Dermis microvascular lymphatic vessel endothelial cell (primary cell): ENCODE data around the gene CHRNB2. TPM values are rescaled to one million over a fixed set of nuclear protein-coding genes. Genes with fewer than 3 reads are reported as not detected.
A peak's percentile ranks its signal among the peaks of the same experiment; 100 is the strongest.

Source experiments
- DNase-seq, 2 donors: peaks; one replicate each; pipeline versions ENCODE4 v3.0.0 to v3.0.0-alpha.2; 2010; ENCODE audit warnings: low read depth in 2 of 2
- total RNA-seq: library from RNA; depleted of rRNA; stranded (reverse); fragments of >200 nt; gene quantifications from 2 replicates; pipeline ENCODE4 v1.2.1, GENCODE V29; 2014

Gene CHRNB2
- total RNA-seq, 1 donor from 2014 or later, result under 0.01 TPM

- no peak for DNase-seq
These were observed 10.5 kb downstream of the CHRNB2 start for GRCh38 chr1:154578058-154578418.

GRCh38 chr1:154579374-154579773 is 11.8 kb downstream of the CHRNB2 start:
- DNase-seq, result no peak

GRCh38 chr1:154581766-154582165 is 14.2 kb downstream of the CHRNB2 start:
- DNase-seq, result no peak

GRCh38 chr1:154582885-154583284 is 15.3 kb downstream of the CHRNB2 start:
- no peak for DNase-seq

- DNase-seq, result peak in 1 of 2 donors; percentile 65
These were observed 16.2 kb downstream of the CHRNB2 start for GRCh38 chr1:154583773-154584172.

GRCh38 chr1:154584267-154584994 is 16.9 kb downstream of the CHRNB2 start:
- peak; percentile 39 to 72 for DNase-seq

GRCh38 chr1:154586231-154586630 is 18.7 kb downstream of the CHRNB2 start:
- no peak for DNase-seq

- DNase-seq, result no peak
These were observed 19.1 kb downstream of the CHRNB2 start for GRCh38 chr1:154586641-154587040.

- DNase-seq, result no peak
These were observed 22.2 kb downstream of the CHRNB2 start for GRCh38 chr1:154589780-154590179.

- DNase-seq, result no peak
These were observed 23.2 kb downstream of the CHRNB2 start for GRCh38 chr1:154590756-154591155.

GRCh38 chr1:154591206-154591605 is 23.6 kb downstream of the CHRNB2 start:
- no peak for DNase-seq

GRCh38 chr1:154593390-154593789 is 25.8 kb downstream of the CHRNB2 start:
- DNase-seq, result no peak

- no peak for DNase-seq
These were observed 27.2 kb downstream of the CHRNB2 start for GRCh38 chr1:154594811-154595210.

- no peak for DNase-seq
These were observed 28.0 kb downstream of the CHRNB2 start for GRCh38 chr1:154595621-154596020.

- peak in 1 of 2 donors; percentile 24 for DNase-seq
These were observed 31.5 kb downstream of the CHRNB2 start for GRCh38 chr1:154598871-154599635.

GRCh38 chr1:154599658-154600057 is 32.1 kb downstream of the CHRNB2 start:
- no peak for DNase-seq

- no peak for DNase-seq
These were observed 35.7 kb downstream of the CHRNB2 start for GRCh38 chr1:154603317-154603716.

- DNase-seq, result no peak
These were observed 38.0 kb downstream of the CHRNB2 start for GRCh38 chr1:154605534-154605933.

- peak in 1 of 2 donors; percentile 52 for DNase-seq
These were observed 39.6 kb downstream of the CHRNB2 start for GRCh38 chr1:154607106-154607608.

GRCh38 chr1:154607609-154608396 is 40.2 kb downstream of the CHRNB2 start, which contains the start of gene ADAR:
Gene ADAR (minus strand): TSS chr1:154608186. CDS start chr1:154608006, 180 bp downstream.
- peak; percentile 96 for DNase-seq

- peak; percentile 60 to 71 for DNase-seq
These were observed 41.1 kb downstream of the CHRNB2 start for GRCh38 chr1:154608397-154609270.
